Large intestine (tissue), 12 donors: ENCODE measurements around the gene CRACDL. TPM values are rescaled to one million over a fixed set of nuclear protein-coding genes. Genes with fewer than 3 reads are reported as not detected.

Experiments
- DNase-seq, 2 donors: peaks; one replicate each; pipeline versions ENCODE4 v3.0.0 to v3.0.0-alpha.2; 2013
- H3K27ac ChIP-seq: one replicate; pipeline ENCODE4 v1.5.1; 2013; ENCODE audit warnings: low read length
- H3K27me3 ChIP-seq: 2 replicates; pipeline ENCODE4 v1.6.1; 2013; ENCODE audit warnings: low read length; ENCODE audit not compliant: control insufficient read depth, insufficient read depth
- H3K36me3 ChIP-seq: 2 replicates; pipeline ENCODE4 v1.6.1; 2013; ENCODE audit warnings: low read length; ENCODE audit not compliant: control insufficient read depth, insufficient read depth
- H3K4me1 ChIP-seq: one replicate; pipeline ENCODE4 v1.6.1; 2013; ENCODE audit warnings: low read length; ENCODE audit not compliant: control insufficient read depth, insufficient read depth
- H3K4me3 ChIP-seq: one replicate; pipeline ENCODE4 v1.5.1; 2013; ENCODE audit warnings: low read length
- H3K9me3 ChIP-seq: one replicate; pipeline ENCODE4 v1.6.1; 2013; ENCODE audit warnings: mild to moderate bottlenecking, low read depth, low read length, moderate library complexity; ENCODE audit not compliant: control insufficient read depth
- WGBS: methylation state at CpG from one replicate; pipeline ENCODE4 v1.1.5; 2013; ENCODE audit warnings: low lambda C conversion rate; ENCODE audit not compliant: insufficient coverage; 5-methylcytosine and 5-hydroxymethylcytosine counted together
- long read RNA-seq, 11 donors: transcript quantifications; one replicate each; lab custom pipeline, GENCODE V29; 2026
- polyA plus RNA-seq: library from polyadenylated mRNA; unstranded; fragments of 120-200 nt; gene quantifications from one replicate; pipeline ENCODE4 v1.2.1, GENCODE V29; 2013

The CRACDL gene
- polyA plus RNA-seq: 3.0 TPM
- long read RNA-seq, donor 1: 0 reads
- long read RNA-seq, donor 2: 0 reads
- long read RNA-seq, donor 3: 0 reads
- long read RNA-seq, donor 4: 0 reads
- long read RNA-seq, donor 5: 0 reads
- long read RNA-seq, donor 6: 0 reads
- long read RNA-seq, donor 7: 0 reads
- long read RNA-seq, donor 8: 0 reads
- long read RNA-seq, donor 9, partial matches to known transcripts: 0 of 1 reads
- long read RNA-seq, donor 9, other reads (novel, unspliced or antisense): 0 of 1 reads
- long read RNA-seq, donor 10: 0 reads
- long read RNA-seq, donor 11: 0 reads

- H3K4me1 ChIP-seq: no peaks in the 10 kb centered on the region
- whole genome bisulfite sequencing: no CpG with 5 or more reads among the region's 82 CpGs
- peak within 1 kb of the TSS; percentile 28 for H3K4me3 ChIP-seq
- peaks cover 63% of the 10 kb centered on the region for H3K27me3 ChIP-seq
- no peaks in the 10 kb centered on the region for H3K36me3 ChIP-seq
- H3K27ac ChIP-seq: no peak within 1 kb of the TSS
- H3K9me3 ChIP-seq: peaks cover 4% of the 10 kb centered on the region
- DNase-seq: peak in 1 of 2 donors; percentile 44
These were observed at the start of gene CRACDL for GRCh38 chr2:98935777-98936352. Gene CRACDL, minus strand, starts transcription at chr2:98936225. Its CDS starts 89,425 bp downstream, at chr2:98846800.

GRCh38 chr2:98975611-98976010, 39.6 kb upstream of the CRACDL start:
- peaks cover 12% of the 10 kb centered on the region for H3K9me3 ChIP-seq
- H3K4me3 ChIP-seq: no peak overlapping the region
- no peaks in the 10 kb centered on the region for H3K36me3 ChIP-seq
- no peak overlapping the region for H3K27ac ChIP-seq
- no peak for DNase-seq
- 100% methylated on average over 1 of the region's 2 CpGs for WGBS
- H3K4me1 ChIP-seq: no peaks in the 10 kb centered on the region
- no peaks in the 10 kb centered on the region for H3K27me3 ChIP-seq

- Histone ChIP-seq H3K27me3 (no peaks in the 10 kb centered on the region), H3K9me3 (peaks cover 12% of the 10 kb centered on the region), H3K4me3 (no peak overlapping the region), H3K27ac (no peak overlapping the region), H3K36me3 (no peaks in the 10 kb centered on the region), H3K4me1 (no peaks in the 10 kb centered on the region)
- 100% methylated on average over 1 of the region's 1 CpG for WGBS
- DNase-seq: no peak
These were observed 36.6 kb upstream of the CRACDL start for GRCh38 chr2:98972582-98973167.

- H3K27ac ChIP-seq: no peak overlapping the region
- DNase-seq: no peak
- no peaks in the 10 kb centered on the region for H3K9me3 ChIP-seq
- no peak overlapping the region for H3K4me3 ChIP-seq
- no peaks in the 10 kb centered on the region for H3K27me3 ChIP-seq
- 67% methylated on average over 3 of the region's 7 CpGs for WGBS
- H3K36me3 ChIP-seq: no peaks in the 10 kb centered on the region
- no peaks in the 10 kb centered on the region for H3K4me1 ChIP-seq
These were observed 23.9 kb upstream of the CRACDL start for GRCh38 chr2:98959810-98960507.

- WGBS: no CpG with 5 or more reads among the region's 4 CpGs
- H3K27me3 ChIP-seq: peaks cover 2% of the 10 kb centered on the region
- no peaks in the 10 kb centered on the region for H3K36me3 ChIP-seq
- DNase-seq: no peak
- H3K4me3 ChIP-seq: no peak overlapping the region
- H3K27ac ChIP-seq: no peak overlapping the region
- H3K9me3 ChIP-seq: no peaks in the 10 kb centered on the region
- H3K4me1 ChIP-seq: no peaks in the 10 kb centered on the region
These were observed 16.9 kb upstream of the CRACDL start for GRCh38 chr2:98952966-98953365.

GRCh38 chr2:98948956-98949739, 13.1 kb upstream of the CRACDL start:
- peaks cover 2% of the 10 kb centered on the region for H3K27me3 ChIP-seq
- H3K9me3 ChIP-seq: no peaks in the 10 kb centered on the region
- 83% methylated on average over 1 of the region's 5 CpGs for WGBS
- no peak overlapping the region for H3K4me3 ChIP-seq
- H3K4me1 ChIP-seq: no peaks in the 10 kb centered on the region
- H3K27ac ChIP-seq: no peak overlapping the region
- no peaks in the 10 kb centered on the region for H3K36me3 ChIP-seq
- no peak for DNase-seq

- Histone ChIP-seq H3K9me3 (no peaks in the 10 kb centered on the region), H3K4me1 (no peaks in the 10 kb centered on the region), H3K27me3 (peaks cover 2% of the 10 kb centered on the region), H3K27ac (no peak overlapping the region), H3K36me3 (no peaks in the 10 kb centered on the region), H3K4me3 (no peak overlapping the region)
- DNase-seq: no peak
- 82% methylated on average over 2 of the region's 8 CpGs for WGBS
These were observed 11.5 kb upstream of the CRACDL start for GRCh38 chr2:98947554-98947953.

- Histone ChIP-seq H3K4me3 (no peak overlapping the region), H3K27ac (no peak overlapping the region), H3K4me1 (no peaks in the 10 kb centered on the region), H3K36me3 (no peaks in the 10 kb centered on the region), H3K9me3 (no peaks in the 10 kb centered on the region), H3K27me3 (peaks cover 2% of the 10 kb centered on the region)
- no CpG with 5 or more reads among the region's 9 CpGs for WGBS
- DNase-seq: no peak
These were observed 10.8 kb upstream of the CRACDL start for GRCh38 chr2:98946855-98947254.

- no peaks in the 10 kb centered on the region for H3K36me3 ChIP-seq
- WGBS: no CpG with 5 or more reads among the region's 2 CpGs
- H3K27ac ChIP-seq: no peak overlapping the region
- DNase-seq: no peak
- no peaks in the 10 kb centered on the region for H3K4me1 ChIP-seq
- no peaks in the 10 kb centered on the region for H3K9me3 ChIP-seq
- H3K27me3 ChIP-seq: peaks cover 2% of the 10 kb centered on the region
- H3K4me3 ChIP-seq: no peak overlapping the region
These were observed 8.8 kb upstream of the CRACDL start for GRCh38 chr2:98944775-98945174.

- Histone ChIP-seq H3K9me3 (peaks cover 4% of the 10 kb centered on the region), H3K27ac (no peak overlapping the region), H3K36me3 (no peaks in the 10 kb centered on the region), H3K27me3 (peaks cover 42% of the 10 kb centered on the region), H3K4me1 (no peaks in the 10 kb centered on the region), H3K4me3 (no peak overlapping the region)
- DNase-seq: no peak
- no CpG with 5 or more reads among the region's 1 CpG for WGBS
These were observed 4.1 kb upstream of the CRACDL start for GRCh38 chr2:98940102-98940501.
